GM10847 (cell line): ENCODE measurements around the gene TLE5.

Experiments used
- POLR2A ChIP-seq: IDR thresholded peaks from 2 replicates; pipeline ENCODE4 v1.6.1; 2011; ENCODE audit not compliant: insufficient read length; ENCODE audit errors: extremely low read depth

Gene TLE5

GRCh38 chr19:3006075-3006767, 56.1 kb downstream of the TLE5 start:
- no peak for TF ChIP-seq POLR2A

DNA sequence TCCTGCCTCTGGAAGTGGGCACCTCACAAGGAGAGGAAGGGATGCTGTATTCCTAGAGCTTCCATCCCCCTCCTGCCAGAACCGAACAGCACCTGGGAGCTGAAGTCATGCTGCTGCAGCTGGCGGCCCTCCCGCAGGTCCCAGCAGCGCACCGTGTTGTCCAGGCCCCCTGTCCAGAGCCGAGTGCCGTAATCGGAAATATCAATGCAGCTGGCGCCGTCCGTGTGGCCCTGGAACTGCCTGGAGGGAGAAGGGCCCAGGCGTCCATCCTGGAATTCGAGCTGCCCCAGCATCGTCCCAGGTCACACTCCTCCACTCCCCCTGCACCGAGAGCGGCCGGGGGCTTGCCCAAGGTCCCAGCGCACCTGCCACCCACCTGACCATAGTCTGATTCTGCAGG, 57.0 kb downstream of the TLE5 start:
- TF ChIP-seq POLR2A = no peak

DNA sequence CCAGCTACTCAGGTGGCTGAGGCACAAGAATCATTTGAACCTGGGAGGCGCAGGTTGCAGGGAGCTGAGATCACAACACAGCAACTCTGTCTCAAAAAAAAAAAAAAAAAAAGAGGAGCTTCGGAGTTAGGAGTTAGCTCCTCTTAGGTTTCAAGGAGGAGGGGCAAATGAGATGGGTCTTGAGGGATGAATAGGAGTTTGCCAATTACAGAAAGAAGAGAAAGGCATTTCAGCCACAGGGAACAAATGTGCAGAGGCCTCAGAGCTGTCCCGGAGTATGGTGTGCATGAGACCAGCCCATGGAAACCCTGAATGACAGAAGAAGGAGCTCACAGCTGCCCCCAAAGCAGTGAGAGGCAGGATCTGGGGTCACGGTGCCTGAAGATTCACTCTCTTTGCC, 57.8 kb downstream of the TLE5 start:
- TF ChIP-seq POLR2A = no peak

- no peak for TF ChIP-seq POLR2A
Observed at GRCh38 chr19:3003046-3003445, 59.2 kb downstream of the TLE5 start.
